ENCODE data around the gene LGR5.
"Not testable (repeated sequence)": the region's sequence is repeated elsewhere in the genome, so short reads cannot be mapped to it uniquely, and the experiment has no call there.

LGR5 gene

DNA sequence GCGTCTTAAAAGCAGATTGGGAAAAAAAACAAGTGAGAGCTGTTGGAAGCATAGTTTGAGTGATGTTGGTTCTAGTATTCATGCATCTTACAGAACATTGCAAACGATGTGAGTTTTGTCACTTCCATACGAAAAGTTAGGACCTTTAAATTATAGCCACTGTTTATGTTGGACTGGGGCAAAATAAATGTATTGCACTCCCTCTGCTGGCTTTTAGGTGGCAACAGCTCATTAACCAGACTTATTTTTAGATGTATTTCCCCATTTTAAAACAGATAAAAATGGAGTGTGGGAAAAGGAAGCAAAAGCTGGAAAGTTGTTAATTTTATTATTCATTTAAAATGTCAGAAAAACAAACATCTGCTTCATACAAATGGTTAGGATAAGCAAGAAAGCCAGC lies 111.9 kb downstream of the LGR5 start:
- no peak overlapping the region for H3K4me3 ChIP-seq (ENCODE audit: low read length)
- peak; percentile 45 for DNase-seq (ENCODE audit: low read depth)
- TF ChIP-seq, protein P1, sequence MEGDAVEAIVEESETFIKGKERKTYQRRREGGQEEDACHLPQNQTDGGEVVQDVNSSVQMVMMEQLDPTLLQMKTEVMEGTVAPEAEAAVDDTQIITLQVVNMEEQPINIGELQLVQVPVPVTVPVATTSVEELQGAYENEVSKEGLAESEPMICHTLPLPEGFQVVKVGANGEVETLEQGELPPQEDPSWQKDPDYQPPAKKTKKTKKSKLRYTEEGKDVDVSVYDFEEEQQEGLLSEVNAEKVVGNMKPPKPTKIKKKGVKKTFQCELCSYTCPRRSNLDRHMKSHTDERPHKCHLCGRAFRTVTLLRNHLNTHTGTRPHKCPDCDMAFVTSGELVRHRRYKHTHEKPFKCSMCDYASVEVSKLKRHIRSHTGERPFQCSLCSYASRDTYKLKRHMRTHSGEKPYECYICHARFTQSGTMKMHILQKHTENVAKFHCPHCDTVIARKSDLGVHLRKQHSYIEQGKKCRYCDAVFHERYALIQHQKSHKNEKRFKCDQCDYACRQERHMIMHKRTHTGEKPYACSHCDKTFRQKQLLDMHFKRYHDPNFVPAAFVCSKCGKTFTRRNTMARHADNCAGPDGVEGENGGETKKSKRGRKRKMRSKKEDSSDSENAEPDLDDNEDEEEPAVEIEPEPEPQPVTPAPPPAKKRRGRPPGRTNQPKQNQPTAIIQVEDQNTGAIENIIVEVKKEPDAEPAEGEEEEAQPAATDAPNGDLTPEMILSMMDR (conservative IDR thresholded peaks at IDR 0.05; ENCODE audit: low read length) = peak; percentile 63

DNA sequence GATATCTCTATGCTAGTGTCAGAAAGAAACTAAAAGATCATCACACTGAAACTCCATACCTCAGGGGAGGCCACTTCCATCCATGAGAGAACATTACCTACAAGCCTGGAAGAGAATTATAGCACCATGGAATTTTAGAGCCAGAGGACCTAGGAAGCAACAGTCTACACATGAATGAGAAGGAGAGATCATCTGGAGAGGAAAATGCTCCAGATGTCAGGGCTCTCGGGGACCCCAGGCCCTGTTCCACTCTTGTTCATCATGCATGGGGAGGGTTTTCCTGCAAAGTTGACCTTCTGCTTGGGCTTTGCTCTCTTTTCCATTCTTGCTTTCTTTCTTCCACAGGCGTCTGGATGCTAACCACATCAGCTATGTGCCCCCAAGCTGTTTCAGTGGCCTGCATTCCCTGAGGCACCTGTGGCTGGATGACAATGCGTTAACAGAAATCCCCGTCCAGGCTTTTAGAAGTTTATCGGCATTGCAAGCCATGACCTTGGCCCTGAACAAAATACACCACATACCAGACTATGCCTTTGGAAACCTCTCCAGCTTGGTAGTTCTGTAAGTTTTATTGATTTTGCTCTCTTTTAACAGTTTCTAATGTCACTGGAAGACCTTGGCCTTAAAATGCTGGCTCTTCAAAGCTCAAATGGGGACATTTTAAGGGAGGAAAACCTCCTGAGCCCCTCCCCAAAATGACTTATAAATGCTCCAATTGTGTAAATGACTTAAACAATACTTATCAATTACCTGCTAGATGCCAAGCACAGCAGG lies 113.3 kb downstream of the LGR5 start:
- H3K4me3 ChIP-seq (ENCODE audit: low read length) = no peak overlapping the region
- DNase-seq (ENCODE audit: low read depth) = no peak
- TF ChIP-seq, protein P1 (conservative IDR thresholded peaks at IDR 0.05; ENCODE audit: low read length) = no peak

DNA sequence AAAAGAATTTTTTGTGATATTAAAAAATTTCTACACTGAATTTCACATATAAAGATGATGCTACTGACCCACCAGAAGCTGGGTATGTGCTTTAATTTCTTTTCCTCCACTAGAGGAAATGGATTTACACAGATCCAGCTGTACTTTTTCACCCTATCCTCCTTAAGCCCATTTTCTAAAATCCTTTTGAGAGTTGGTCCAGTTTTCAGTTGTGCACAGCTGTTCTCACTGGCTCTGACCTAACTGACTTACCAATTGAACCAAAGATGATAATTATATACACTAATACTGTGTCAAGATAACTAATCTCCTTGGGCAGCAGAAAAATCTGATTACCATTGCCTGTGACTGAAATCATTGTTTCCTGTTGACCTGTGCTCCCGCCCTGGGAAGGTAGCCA lies 115.6 kb downstream of the LGR5 start:
- TF ChIP-seq, protein P1 (conservative IDR thresholded peaks at IDR 0.05; ENCODE audit: low read length) = no peak
- H3K4me3 ChIP-seq (ENCODE audit: low read length) = no peak overlapping the region
- DNase-seq (ENCODE audit: low read depth) = no peak

DNA sequence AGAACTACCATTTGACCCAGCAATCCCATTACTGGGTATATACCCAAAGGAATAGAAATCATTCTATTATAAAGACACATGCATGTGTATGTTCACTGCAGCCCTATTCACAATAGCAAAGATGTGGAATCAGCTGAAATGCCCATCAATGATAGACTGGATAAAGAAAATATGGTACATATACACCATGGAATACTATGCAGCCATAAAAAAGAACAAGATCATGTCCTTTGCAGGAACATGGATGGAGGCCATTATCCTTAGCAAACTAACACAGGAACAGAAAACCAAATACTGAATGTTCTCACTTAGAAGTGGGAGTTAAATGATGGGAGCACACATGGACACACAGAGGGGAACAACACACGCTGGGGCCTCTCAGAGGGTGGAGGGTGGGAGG lies 116.2 kb downstream of the LGR5 start:
- not testable (repeated sequence) for DNase-seq (ENCODE audit: low read depth)

GRCh38 chr12:71556448-71556847 lies 116.8 kb downstream of the LGR5 start:
- no peak for DNase-seq (ENCODE audit: low read depth)
- no peak overlapping the region for H3K4me3 ChIP-seq (ENCODE audit: low read length)
- TF ChIP-seq, protein P1 (conservative IDR thresholded peaks at IDR 0.05; ENCODE audit: low read length) = no peak

More for the DNA sequence above, 116.2 kb downstream of the LGR5 start:
- not testable (repeated sequence) for H3K4me3 ChIP-seq (ENCODE audit: low read length)

DNA sequence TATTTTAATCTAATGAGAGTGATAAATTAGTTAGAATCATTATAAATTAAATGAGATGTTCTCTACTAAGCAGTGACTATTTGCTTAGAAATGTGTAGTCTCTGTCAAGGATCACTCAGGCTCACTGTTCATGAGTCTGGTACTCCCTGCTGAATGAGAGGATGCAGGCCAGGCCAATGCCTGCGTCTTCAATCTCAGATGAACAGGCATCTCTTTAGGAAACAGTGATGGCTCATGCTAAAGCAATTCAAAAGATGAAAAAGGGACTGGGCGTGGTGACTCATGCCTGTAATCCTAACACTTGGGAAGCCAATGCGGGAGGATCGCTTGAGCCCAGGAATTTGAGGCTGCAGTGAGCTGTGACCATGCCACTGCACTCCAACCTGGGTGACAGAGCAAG lies 117.3 kb downstream of the LGR5 start:
- H3K4me3 ChIP-seq (ENCODE audit: low read length) = no peak overlapping the region
- TF ChIP-seq, protein P1 (conservative IDR thresholded peaks at IDR 0.05; ENCODE audit: low read length) = no peak
- DNase-seq (ENCODE audit: low read depth) = peak; percentile 91

DNA sequence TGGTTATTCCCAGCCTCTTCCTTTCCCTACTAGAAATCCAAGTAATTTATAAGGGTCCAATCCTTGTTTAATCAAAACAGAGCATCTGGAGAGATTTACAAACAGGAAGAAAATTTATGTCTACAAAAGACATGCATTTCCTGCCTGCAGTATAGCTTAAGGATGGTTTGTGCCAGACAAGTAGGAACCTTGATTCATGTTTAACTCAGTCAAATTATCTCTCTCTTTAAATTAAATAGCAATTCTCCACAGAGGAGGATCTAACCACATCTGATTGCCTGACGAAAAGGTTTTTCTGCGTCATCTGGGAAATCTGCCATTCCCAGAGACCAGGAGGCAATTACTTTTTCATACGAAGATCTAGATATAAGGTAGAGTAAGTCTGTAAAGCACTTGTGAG lies 118.8 kb downstream of the LGR5 start:
- peak; percentile 29 for DNase-seq (ENCODE audit: low read depth)
- TF ChIP-seq, protein P1 (conservative IDR thresholded peaks at IDR 0.05; ENCODE audit: low read length) = no peak
- H3K4me3 ChIP-seq (ENCODE audit: low read length) = no peak overlapping the region

Data from AG10803 (cell line).